ENCODE results near the gene PSEN1. TPM values are rescaled to one million over a fixed set of nuclear protein-coding genes. Genes with fewer than 3 reads are reported as not detected.
A peak's percentile ranks its signal among the peaks of the same experiment; 100 is the strongest.

PSEN1 gene
- total and polyA plus RNA-seq, 10 of the 15 experiments (the other 5 are each of a cell fraction or from before 2014, with no cell fraction given), result 8.9 to 32.3 (median 21.8) TPM

DNA sequence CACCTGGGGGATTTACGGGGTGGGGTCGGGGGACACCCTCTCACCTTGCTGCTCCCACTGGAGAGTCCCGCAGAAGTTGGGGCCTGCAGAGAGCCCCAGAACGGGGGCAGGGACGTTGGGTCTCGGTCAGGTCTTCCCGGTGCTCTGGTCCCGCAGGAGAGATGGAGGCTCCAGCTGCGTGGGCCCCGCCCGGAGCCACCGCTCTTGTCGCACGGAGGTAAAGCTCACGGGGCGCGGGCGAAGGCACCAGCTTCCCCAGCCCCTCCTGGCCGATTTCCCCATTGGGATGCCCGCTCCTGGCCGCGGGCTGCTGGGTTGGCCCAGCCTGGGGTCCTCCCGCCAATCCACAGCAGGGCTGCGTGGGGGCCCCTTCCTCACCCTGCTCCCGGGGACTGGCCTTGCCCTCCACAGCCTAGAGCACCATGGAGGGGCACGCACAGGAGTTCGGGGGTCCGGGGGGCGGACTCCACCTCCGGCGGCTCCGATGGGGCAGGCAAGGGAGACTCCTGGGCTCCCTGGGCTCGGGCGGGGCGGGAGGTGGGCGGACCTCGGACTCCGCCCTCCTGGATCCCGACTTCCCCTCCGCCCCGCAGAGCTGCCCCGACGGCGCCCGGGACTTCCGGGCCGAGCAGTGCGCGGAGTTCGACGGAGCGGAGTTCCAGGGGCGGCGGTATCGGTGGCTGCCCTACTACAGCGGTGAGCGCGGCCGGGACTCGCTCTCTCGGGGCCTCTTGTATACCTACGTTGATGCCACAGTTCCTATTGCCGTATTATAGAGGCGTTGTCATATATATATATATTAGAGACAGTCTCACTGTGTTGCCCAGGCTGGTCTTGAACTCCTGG is 109.4 kb downstream of the PSEN1 start (continued):
- TF ChIP-seq POLR2AphosphoS5 (IDR thresholded peaks at IDR 0.05; ENCODE audit: low read length), result peak; percentile 24; the same call in 1 of the 2 replicates
- no peak for TF ChIP-seq EP300 (IDR thresholded peaks at IDR 0.05; ENCODE audit: borderline replicate concordance in 1 of 2, control insufficient read depth in 1 of 2, low read depth in 2 of 2, low read length in 2 of 2)
- TF ChIP-seq PAX8 (IDR thresholded peaks at IDR 0.05), result no peak
- TF ChIP-seq RUNX3 (IDR thresholded peaks at IDR 0.05; ENCODE audit: low read length), result peak; percentile 13; the same call in 1 of the 2 replicates
- no peak for TF ChIP-seq MYC (IDR thresholded peaks at IDR 0.05; ENCODE audit: insufficient read depth, insufficient read length, insufficient replicate concordance, low read length, severe bottlenecking)
- no peak for TF ChIP-seq HCFC1 (IDR thresholded peaks at IDR 0.05; ENCODE audit: low read length)
- TF ChIP-seq KLF5 (IDR thresholded peaks at IDR 0.05; ENCODE audit: partially characterized antibody), result no peak
- TF ChIP-seq ATF7 (IDR thresholded peaks at IDR 0.05; ENCODE audit: low read depth), result no peak
- no peak for TF ChIP-seq SREBF2 (IDR thresholded peaks at IDR 0.05; ENCODE audit: low read length)
- peak; percentile 72 for TF ChIP-seq EED (IDR thresholded peaks at IDR 0.05; ENCODE audit: low read depth)
- TF ChIP-seq CREM (IDR thresholded peaks at IDR 0.05; ENCODE audit: low read depth), result no peak
- no peak for TF ChIP-seq CBFB (IDR thresholded peaks at IDR 0.05; ENCODE audit: low read depth)
- TF ChIP-seq TAF1 (IDR thresholded peaks at IDR 0.05; ENCODE audit: borderline replicate concordance, low read depth, low read length), result peak; percentile 48; the same call in 1 of the 2 replicates
- TF ChIP-seq PAX5 (IDR thresholded peaks at IDR 0.05; ENCODE audit: borderline replicate concordance, low read depth, low read length), result 0 out of 2 replicates have a peak, but pooled peaks have one; percentile 28
- no peak for TF ChIP-seq RBBP5 (conservative IDR thresholded peaks at IDR 0.05)
- no peak for TF ChIP-seq FOXM1 (IDR thresholded peaks at IDR 0.05; ENCODE audit: low read depth, low read length)
- TF ChIP-seq SRF (IDR thresholded peaks at IDR 0.05; ENCODE audit: low read depth in 2 of 2, low read length in 2 of 2), result no peak
- TF ChIP-seq ZBTB4 (CRISPR knock-in tag; IDR thresholded peaks at IDR 0.05), result no peak
- no peak for TF ChIP-seq SREBF1 (IDR thresholded peaks at IDR 0.05; ENCODE audit: low read length)
- 0 out of 2 replicates have a peak, but pooled peaks have one; percentile 35 for TF ChIP-seq GABPA (IDR thresholded peaks at IDR 0.05; ENCODE audit: low read depth)
- no peak for TF ChIP-seq ATF3 (IDR thresholded peaks at IDR 0.05; ENCODE audit: borderline replicate concordance, extremely low read depth, low read depth, low read length)

Measured in GM12878 (cell line).